ENCODE data around the gene CSN2.

GRCh38 chr4:69986663-69987062, 21.1 kb upstream of the CSN2 start:
- TF ChIP-seq, protein P1, sequence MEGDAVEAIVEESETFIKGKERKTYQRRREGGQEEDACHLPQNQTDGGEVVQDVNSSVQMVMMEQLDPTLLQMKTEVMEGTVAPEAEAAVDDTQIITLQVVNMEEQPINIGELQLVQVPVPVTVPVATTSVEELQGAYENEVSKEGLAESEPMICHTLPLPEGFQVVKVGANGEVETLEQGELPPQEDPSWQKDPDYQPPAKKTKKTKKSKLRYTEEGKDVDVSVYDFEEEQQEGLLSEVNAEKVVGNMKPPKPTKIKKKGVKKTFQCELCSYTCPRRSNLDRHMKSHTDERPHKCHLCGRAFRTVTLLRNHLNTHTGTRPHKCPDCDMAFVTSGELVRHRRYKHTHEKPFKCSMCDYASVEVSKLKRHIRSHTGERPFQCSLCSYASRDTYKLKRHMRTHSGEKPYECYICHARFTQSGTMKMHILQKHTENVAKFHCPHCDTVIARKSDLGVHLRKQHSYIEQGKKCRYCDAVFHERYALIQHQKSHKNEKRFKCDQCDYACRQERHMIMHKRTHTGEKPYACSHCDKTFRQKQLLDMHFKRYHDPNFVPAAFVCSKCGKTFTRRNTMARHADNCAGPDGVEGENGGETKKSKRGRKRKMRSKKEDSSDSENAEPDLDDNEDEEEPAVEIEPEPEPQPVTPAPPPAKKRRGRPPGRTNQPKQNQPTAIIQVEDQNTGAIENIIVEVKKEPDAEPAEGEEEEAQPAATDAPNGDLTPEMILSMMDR (conservative IDR thresholded peaks at IDR 0.05; ENCODE audit: low read depth, low read length), result no peak
- TF ChIP-seq EZH2phosphoT487 (IDR thresholded peaks at IDR 0.05; ENCODE audit: borderline replicate concordance, low read length), result no peak
- no peak for TF ChIP-seq EZH2 (IDR thresholded peaks at IDR 0.05; ENCODE audit: low read length, unreplicated experiment)
